GM04504 (cell line): ENCODE data around the gene EPHA7.

Experiments
- DNase-seq: peaks from one replicate; pipeline ENCODE4 v3.0.0-alpha.2; 2012; ENCODE audit warnings: low read depth

Gene EPHA7

DNA sequence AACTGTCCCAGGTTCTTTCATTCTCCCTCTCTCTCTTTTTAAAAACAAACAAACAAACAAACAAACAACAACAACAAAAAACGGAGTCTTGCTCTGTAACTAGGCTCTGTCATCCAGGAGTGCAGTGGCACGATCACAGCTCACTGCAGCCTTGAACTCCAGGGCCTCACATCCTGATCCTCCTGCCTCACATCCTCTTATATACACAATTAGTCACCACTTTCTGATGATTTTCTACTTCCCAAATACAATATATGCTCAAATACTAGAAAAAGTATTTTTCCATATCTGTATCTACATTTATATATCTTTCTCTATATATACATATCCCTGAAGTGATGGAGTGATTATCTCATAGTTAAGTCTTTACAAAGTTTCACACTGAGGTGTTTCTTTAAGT lies 170.7 kb downstream of the EPHA7 start:
- DNase-seq: no peak

DNA sequence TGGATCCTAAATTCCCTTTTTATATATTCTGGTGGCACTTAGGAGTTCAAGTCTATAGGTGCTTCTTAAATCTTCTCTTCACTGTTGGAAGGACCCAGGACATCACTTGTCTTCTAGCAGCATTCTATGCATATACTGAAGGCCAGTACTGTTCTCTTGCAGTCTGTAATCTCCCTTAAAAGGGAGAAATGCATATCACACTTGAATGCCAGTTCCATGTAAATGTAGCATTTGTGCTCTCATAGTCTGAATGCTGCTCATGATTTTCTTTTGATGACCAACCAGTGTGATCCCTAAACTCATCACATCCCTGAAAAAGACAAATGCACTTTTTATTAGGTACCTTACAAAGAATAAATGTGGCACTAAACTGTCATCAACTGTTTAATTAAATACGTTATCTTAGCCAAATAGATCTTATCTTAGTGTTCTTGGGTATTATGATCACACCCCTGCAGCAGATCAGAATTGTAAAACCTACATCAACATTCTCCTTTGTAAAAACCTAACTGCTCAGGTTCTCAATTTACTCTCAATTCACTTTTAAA lies 176.1 kb downstream of the EPHA7 start:
- no peak for DNase-seq

DNA sequence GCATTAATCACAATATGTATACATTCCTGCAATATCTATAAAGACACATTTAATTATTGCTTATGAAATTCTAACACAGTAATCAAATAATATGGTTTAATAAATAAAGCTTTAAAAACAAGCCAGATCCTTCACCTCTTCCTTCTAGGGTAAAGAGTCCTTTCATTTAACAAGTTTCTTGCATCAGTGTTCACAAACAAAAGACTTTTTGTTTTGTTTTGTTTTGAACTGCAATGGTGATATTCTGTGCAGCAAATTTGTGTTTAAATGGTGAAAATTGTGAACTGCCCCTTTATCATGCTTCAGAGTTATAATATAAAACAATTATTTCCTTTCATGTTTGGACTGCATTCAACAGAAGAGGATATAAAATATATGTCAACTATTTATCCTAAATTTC lies 177.3 kb downstream of the EPHA7 start:
- DNase-seq: no peak

DNA sequence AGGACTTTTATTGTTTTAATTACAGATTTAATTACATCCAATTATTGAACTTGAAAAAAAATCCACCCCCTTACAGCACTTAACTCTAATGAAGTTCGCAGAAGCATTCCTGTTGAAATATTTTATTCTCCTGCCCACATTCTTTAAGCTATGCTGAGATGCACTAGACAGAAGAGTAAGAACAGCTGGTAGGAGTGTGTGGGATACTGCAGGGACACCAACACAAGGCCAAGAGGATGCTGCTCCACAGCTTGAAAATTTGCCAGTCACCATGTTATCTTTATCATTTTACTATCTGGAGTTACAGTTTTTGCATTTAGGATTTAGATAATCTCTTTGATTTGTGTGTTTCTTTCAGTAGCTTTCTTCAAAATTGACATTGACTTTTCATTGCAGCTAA lies 180.7 kb downstream of the EPHA7 start:
- DNase-seq: no peak

DNA sequence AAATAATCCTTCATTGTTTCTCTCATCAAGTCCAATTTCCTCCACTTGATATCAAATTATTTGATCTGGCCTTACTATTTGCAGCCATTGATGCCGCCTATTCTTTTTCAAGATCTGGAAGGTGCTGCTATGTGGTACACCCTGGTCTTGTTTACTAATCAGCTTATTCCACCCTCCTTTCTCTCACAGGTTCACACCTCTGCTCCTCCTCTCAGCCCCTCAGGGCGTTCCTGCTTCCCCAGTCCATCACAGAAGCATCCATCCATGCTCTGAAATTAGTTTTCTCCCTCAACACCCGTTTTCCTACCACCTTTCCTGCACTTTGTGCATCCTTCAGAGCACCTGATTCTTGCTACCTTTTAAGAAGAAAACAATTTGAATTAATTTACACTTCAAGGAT lies 183.6 kb downstream of the EPHA7 start:
- no peak for DNase-seq

DNA sequence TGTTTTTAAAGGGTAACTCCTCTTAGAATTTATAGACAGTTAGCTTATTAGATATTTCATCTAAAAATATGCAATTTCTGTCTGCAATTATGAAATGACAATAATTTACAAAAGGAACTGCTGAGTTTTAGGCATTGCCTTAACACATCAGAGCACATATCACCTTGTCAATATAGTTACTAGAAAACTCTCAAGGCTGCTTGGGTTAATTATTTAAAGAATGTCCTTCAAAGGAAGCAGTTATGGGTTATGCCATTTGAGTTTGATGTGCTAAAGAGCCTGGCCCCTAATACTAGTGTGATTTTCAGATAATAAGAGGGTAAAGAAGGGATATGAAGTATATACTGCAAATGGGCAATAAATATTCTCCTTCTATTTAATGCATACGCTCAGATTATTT lies 192.5 kb downstream of the EPHA7 start:
- DNase-seq: no peak

DNA sequence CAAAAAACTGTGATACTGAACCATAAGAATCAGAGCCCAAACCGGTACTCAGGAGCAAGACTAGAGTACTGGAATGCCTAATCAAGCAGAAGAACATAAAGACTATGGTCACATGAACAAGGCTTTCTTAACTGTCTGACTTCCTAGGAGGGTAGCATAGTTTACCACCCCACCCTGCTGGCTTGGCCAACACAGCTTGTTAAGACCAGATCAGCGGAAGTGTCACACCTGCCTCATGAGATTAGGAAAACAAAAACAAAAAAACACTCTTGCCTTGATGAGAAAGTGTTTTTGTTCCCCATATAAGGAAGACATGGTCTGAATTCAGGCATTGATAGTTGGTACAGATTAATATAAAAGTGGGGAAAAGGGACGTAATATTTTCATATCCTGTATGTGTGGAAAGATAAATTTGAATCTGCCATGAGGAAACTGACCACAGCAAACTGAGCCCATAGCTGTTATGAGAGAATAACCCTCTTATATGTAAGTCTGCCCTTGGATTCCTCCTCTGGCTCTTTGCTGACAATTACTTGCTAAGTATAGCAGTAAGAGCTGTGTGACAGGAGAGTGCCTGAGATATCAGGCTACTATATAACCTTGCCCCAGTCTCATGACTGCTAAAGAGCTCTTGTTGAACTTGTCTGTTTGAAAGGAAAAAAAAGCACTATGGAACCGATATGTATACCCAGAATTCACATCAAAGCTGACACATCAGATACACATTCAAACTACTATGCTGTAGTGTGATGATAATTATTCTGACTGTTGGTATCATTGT lies 197.1 kb downstream of the EPHA7 start:
- no peak for DNase-seq

DNA sequence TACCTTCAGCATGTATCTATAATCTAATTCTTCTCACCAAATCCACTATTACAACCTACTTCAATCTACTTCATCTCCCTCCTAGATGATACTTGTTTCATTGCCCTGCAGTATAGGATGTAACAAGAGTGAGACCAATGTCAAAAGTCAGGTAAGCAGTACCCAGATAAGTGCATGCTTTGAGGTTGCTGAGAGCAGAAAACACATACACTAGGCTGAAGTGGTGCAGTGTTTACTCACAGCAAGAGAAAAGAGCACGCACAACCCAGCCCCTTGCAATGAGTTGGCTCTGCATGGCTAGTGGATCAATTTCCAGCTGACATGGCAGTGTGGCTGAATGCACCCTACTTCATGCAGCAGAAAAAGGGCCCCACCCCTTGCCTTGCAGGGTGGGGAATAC lies 199.9 kb downstream of the EPHA7 start:
- no peak for DNase-seq

DNA sequence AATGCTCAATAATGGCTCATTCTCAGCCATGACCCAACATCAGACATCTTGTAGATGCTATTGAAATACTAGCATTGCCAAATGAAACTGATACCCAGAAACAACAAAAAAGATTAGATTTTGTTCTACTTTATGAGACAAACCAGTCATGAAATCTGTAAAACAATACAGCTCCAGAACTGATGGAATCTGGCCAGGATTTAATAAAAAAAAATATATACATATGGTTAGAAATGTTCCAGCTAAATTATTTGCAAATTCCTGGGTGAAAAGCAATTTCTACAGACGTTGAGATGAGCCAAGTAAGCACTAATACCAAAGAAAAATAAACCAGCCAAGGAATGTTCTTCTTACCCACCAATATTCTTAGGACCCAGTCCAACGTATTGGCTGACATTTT lies 201.3 kb downstream of the EPHA7 start:
- DNase-seq: no peak

DNA sequence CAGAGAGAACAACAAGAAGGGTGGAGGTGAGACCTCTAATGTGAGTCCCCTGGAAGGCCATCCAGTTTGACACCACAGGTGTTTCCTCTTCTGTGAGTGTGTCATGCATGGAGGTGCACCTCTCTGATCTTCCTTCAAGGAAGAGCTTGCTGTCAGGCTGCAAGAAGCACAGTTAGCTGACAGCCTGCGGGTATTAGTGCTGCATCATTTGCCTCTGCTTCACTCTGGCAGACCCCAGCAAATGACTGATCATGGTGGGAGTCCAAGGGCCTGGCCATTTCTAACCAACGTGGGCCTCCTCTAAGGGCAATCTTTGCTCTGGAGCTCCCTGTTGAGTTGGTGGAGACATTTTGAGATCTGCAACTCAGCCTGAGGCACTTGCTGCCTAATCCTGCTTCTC lies 206.3 kb downstream of the EPHA7 start:
- no peak for DNase-seq

DNA sequence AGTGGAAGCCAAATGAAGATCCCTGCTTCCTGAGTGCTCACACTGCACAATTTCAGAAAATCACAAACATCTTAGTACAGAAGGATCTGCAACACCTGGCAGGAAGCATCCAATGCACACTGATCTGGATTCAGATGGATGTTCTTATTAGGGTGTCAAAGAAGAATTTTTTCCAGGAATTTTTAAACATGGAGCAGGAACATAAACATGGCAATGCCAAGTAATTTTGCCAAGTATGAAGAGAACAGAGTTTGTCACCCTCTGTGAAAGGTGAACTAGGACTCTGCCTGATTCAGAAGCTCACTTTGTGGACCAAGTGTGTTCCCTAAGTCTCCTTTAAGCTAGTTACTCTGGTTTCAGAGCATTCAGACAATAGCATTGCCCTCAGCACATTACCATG lies 208.5 kb downstream of the EPHA7 start:
- DNase-seq: no peak

DNA sequence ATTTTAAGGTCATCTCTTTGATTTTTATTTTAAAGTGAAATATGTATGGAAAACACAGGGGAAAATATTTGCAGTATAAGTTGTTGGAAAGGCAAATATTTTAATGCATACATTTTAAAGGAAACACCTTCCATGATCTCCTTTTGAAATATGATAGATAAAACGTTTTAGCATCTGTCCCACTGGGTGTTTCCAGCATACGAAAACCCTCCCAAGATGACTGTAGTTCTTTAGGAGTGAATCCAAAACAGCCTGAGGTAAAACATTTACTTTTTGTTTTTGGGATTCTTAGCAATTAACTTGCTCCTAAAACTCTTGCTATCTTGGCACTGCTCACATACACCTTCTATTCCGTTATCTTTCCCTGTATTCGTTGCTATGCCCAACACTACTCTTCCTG lies 210.0 kb downstream of the EPHA7 start:
- DNase-seq: no peak

DNA sequence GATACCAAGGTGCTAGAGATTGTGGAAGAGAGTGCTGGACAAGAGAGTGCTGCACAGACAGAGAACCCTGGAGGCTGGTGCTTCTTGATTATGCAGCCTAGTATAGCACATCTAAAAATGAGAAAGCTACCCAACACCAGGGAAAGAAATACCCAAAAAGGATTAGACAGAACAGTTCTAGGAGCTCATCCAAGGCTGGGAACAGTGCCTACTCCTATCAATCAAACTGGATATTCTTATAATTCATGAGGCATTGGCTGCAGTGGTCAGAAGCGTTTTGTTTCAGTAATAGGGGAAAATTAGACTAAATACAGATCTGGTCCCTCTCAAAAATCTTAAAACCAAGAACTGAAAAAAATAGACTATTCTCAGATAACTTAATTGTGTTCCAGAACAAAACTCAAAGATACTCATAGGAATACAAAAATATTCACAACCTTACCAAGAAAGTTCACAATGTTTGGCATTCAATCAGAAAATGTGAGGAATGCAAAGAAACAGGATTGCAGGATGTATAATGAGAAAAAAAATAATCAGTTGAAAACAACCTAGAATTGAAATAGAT lies 222.9 kb downstream of the EPHA7 start:
- DNase-seq: no peak

DNA sequence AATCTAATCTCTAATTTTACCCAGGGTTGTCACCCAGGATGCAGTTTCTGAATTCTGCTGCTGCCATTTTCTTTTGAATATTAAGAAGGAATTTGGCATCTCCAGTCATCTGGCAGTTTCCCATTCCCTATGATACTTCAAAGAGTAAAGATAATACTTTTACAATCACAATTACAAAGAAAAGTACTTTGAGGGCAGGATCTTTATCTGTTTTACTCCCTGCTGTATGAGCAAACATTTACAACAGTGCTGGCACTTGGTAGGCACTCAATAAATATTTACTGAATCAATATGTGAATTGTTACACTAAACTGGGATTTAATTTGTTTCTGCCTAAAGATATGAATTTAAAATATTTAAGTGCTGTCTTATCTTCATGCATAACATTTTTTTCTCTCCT lies 224.9 kb downstream of the EPHA7 start:
- DNase-seq: no peak

DNA sequence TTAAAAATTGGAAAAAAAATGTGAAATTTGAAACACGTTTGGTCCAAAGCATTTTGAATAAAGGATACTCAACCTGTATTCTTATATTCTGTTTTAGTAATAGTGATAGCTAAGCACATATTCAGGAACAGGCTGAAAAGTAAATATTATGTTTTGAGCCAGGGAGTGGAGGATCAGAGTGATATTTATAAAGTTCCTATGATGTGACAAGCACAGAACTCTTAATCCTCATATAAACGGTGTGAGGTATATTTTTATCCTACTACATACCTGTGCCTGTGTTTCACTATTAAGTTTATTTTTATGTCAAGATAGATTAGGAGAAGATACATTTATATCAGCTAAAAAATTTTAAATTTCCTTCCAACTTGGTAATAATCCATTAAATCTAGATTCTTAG lies 225.5 kb downstream of the EPHA7 start:
- no peak for DNase-seq
